HCT116 (cell line): ENCODE results near the gene LRFN2. TPM values are rescaled to one million over a fixed set of nuclear protein-coding genes. Genes with fewer than 3 reads are reported as not detected.

Experiments used
- ATAC-seq: fragments of 200-7000 bp; cut with Tn5 transposase; 2 replicates; pipeline ENCODE4 v1.9.1; 2020; ENCODE audit warnings: mild to moderate bottlenecking, moderate library complexity
- BruUV-seq: library from RNA; stranded (reverse); fragments of 400-500 nt; replicated peaks from 2 replicates; lab custom pipeline; 2021; lab: Mats Ljungman, UMichigan
- CTCF ChIA-PET: fragments of 300-600 bp; sonication (Branson Sonifier 250); formaldehyde crosslinking; loops from one replicate; lab custom pipeline; 2021; ENCODE audit warnings: antibody characterized with exemption; lab: Charles Lee
- POLR2A ChIA-PET: fragments of 300-600, 350-600 bp; sonication (Branson Sonifier 250); formaldehyde crosslinking; loops from one replicate; lab custom pipeline; 2021; ENCODE audit warnings: antibody characterized with exemption; lab: Charles Lee
- RAD21 ChIA-PET, 2 experiments: fragments of 300-600 bp; sonication (Branson Sonifier 250); formaldehyde crosslinking; loops; one replicate each; lab custom pipeline; 2023; ENCODE audit warnings: low total read pairs in 2 of 2; ENCODE audit not compliant: uncharacterized antibody in 2 of 2, unreplicated experiment in 2 of 2, low non-redundant PET in 1 of 2; lab: Charles Lee
- DNase-seq: peaks from one replicate; pipeline ENCODE4 v3.0.0-alpha.2; 2010; ENCODE audit warnings: low read depth, low spot score
- H2AFZ ChIP-seq: fragments of 200-600 bp; shearing (Covaris generic), sonication (generic); 2 replicates; pipeline ENCODE4 v1.6.1; 2017; ENCODE audit warnings: low read depth, mixed run types, mixed read lengths, antibody characterized with exemption, low read length; ENCODE audit not compliant: poor library complexity, severe bottlenecking
- H3K27ac ChIP-seq: 2 replicates; pipeline ENCODE4 v1.5.1; 2012; ENCODE audit warnings: low read depth, low read length
- H3K27me3 ChIP-seq: fragments of 200-600 bp; sonication (generic); 2 replicates; pipeline ENCODE4 v1.6.1; 2016; ENCODE audit warnings: mixed run types, low read length, mixed read lengths; ENCODE audit not compliant: insufficient read depth
- H3K36me3 ChIP-seq, 2 experiments: fragments of 200-500 bp in 1 of 2; fragments of 200-600 bp in 1 of 2; sonication (Bioruptor generic) in 1 of 2; sonication (generic) in 1 of 2; 2 replicates each; pipeline versions ENCODE4 v1.5.1 to v1.6.1; 2014 to 2016; ENCODE audit warnings: low read length in 2 of 2, inconsistent platforms in 1 of 2, mixed read lengths in 1 of 2, mixed run types in 1 of 2; ENCODE audit not compliant: insufficient read depth in 2 of 2, control insufficient read depth in 1 of 2
- H3K4me1 ChIP-seq, 2 experiments: fragments of 200-600 bp in 1 of 2; sonication (generic) in 1 of 2; 2 replicates each; pipeline versions ENCODE4 v1.5.1 to v1.6.1; 2012 to 2017; ENCODE audit warnings: low read length in 2 of 2, inconsistent platforms in 1 of 2, mild to moderate bottlenecking in 1 of 2, mixed read lengths in 1 of 2, mixed run types in 1 of 2, moderate library complexity in 1 of 2; ENCODE audit not compliant: insufficient read depth in 2 of 2, control insufficient read depth in 1 of 2
- H3K4me2 ChIP-seq: fragments of 200-600 bp; sonication (generic); 2 replicates; pipeline ENCODE4 v1.6.1; 2017; ENCODE audit warnings: mixed run types, low read length, mixed read lengths
- H3K4me3 ChIP-seq, 2 experiments: fragments of 200-600 bp in 1 of 2; sonication (generic) in 1 of 2; replicated peaks in 1 of 2; 2 replicates each; pipeline ENCODE4 v1.5.1; 2011 to 2016; ENCODE audit warnings: low read length in 2 of 2, control low read depth in 1 of 2, low read depth in 1 of 2, mild to moderate bottlenecking in 1 of 2, mixed read lengths in 1 of 2, mixed run types in 1 of 2
- H3K79me2 ChIP-seq: fragments of 200-600 bp; sonication (generic); 2 replicates; pipeline ENCODE4 v1.6.1; 2017; ENCODE audit warnings: mild to moderate bottlenecking, mixed run types, low read length, moderate library complexity, mixed read lengths; ENCODE audit not compliant: insufficient read depth
- H3K9ac ChIP-seq: fragments of 200-600 bp; sonication (generic); 2 replicates; pipeline ENCODE4 v1.6.1; 2016; ENCODE audit warnings: low read length, mixed read lengths
- H3K9me2 ChIP-seq: fragments of 200-600 bp; sonication (generic), shearing (Covaris generic); 2 replicates; pipeline ENCODE4 v1.6.1; 2017; ENCODE audit warnings: mixed run types, mild to moderate bottlenecking, moderate library complexity; ENCODE audit not compliant: insufficient read depth
- H3K9me3 ChIP-seq, 2 experiments: fragments of 200-500 bp in 1 of 2; fragments of 200-600 bp in 1 of 2; sonication (Bioruptor generic) in 1 of 2; sonication (generic) in 1 of 2; 2 replicates each; pipeline ENCODE4 v1.6.1; 2014 to 2017; ENCODE audit warnings: low read length in 2 of 2, mixed read lengths in 2 of 2, inconsistent platforms in 1 of 2, low read depth in 1 of 2, mild to moderate bottlenecking in 1 of 2, mixed run types in 1 of 2, moderate library complexity in 1 of 2; ENCODE audit not compliant: control insufficient read depth in 1 of 2, insufficient read depth in 1 of 2
- H4K20me1 ChIP-seq: fragments of 200-600 bp; sonication (generic), shearing (Covaris generic); 2 replicates; pipeline ENCODE4 v1.6.1; 2017; ENCODE audit warnings: mixed run types, mild to moderate bottlenecking, moderate library complexity; ENCODE audit not compliant: insufficient read depth
- CEBPB ChIP-seq: IDR thresholded peaks from 2 replicates; pipeline ENCODE4 v1.6.1; 2012; ENCODE audit warnings: low read depth
- CTCF ChIP-seq, 3 experiments: fragments of 200-600 bp in 1 of 3; sonication (generic) in 1 of 3; IDR thresholded peaks in 2 of 3; conservative IDR thresholded peaks in 1 of 3; 2 replicates each; pipeline ENCODE4 v1.5.1; 2012 to 2017; ENCODE audit warnings: low read depth in 2 of 3, low read length in 2 of 3, antibody characterized with exemption in 1 of 3, borderline replicate concordance in 1 of 3, control low read depth in 1 of 3, mild to moderate bottlenecking in 1 of 3, mixed read lengths in 1 of 3, mixed run types in 1 of 3, moderate library complexity in 1 of 3; ENCODE audit not compliant: insufficient read depth in 1 of 3
- EGR1 ChIP-seq: IDR thresholded peaks from 2 replicates; pipeline ENCODE4 v1.6.1; 2012; ENCODE audit warnings: low read depth
- EZH2phosphoT487 ChIP-seq: fragments of 200-600 bp; IDR thresholded peaks from 2 replicates; pipeline ENCODE4 v1.6.1; 2018; ENCODE audit warnings: antibody characterized with exemption, borderline replicate concordance
- JUND ChIP-seq: IDR thresholded peaks from 2 replicates; pipeline ENCODE4 v1.6.1; 2012
- POLR2A ChIP-seq: IDR thresholded peaks from 2 replicates; pipeline ENCODE4 v1.7.0; 2011; ENCODE audit warnings: borderline replicate concordance; ENCODE audit not compliant: insufficient read depth, insufficient read length; ENCODE audit errors: extremely low read depth
- SIN3A ChIP-seq: IDR thresholded peaks from 2 replicates; pipeline ENCODE4 v1.6.1; 2012; ENCODE audit warnings: low read depth
- ZNF274 ChIP-seq: fragments of 200-500 bp; sonication (Bioruptor generic); IDR thresholded peaks from 2 replicates; pipeline ENCODE4 v1.6.1; 2014; ENCODE audit warnings: mild to moderate bottlenecking, low read depth, low read length, inconsistent platforms
- intact Hi-C: fragments of 100-400 bp; cut with micrococcal nuclease; formaldehyde crosslinking; loops from 2 replicates; pipeline ENCODE4 v1.10.0; 2022
- total RNA-seq: library from RNA; stranded (reverse); gene quantifications from one replicate; pipeline ENCODE4 v1.2.1, GENCODE V29; 2021; ENCODE audit not compliant: unreplicated experiment

Gene LRFN2
- total RNA-seq, 1 experiment from 2014 or later: not detected

DNA sequence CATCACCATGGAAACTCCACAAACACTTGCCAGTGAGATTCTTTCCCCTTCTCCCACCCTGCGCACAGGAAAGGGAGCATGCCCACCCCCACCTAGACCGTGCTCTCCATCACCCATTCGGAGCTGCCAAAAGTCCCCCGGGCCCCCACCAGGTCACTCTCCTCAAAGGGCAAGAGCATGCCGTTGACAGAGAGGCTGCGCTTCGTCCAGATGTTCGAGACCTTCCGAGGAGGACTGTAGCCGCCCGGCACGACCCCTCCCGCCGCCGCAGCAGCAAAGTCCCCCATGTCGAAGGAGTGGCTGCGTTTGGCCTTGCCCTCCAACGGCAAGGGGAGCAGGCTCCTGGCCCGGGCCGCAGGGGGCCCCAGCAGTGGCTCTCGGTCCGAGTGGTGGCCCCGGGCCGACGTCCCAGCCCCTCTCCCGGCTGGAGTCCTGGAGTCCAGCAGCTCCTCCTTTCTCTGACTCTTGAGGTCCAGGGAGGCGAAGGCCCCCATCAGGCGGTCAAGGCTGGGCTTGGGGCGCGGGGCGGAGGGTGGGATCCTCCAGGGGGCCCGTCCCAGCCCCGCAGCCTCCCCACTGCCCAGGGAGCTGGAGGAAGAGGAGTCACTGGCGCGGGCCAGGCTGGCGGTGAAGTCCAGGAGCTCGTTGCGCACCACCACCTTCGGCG, 195.2 kb downstream of the LRFN2 start:
- Histone ChIP-seq H3K79me2 (no peaks in the 10 kb centered on the region), H4K20me1 (no peaks in the 10 kb centered on the region), H3K36me3 (no peaks in the 10 kb centered on the region), H3K4me2 (no peak overlapping the region), H3K4me3 (no peak overlapping the region), H3K9me3 (no peaks in the 10 kb centered on the region), H3K27ac (no peak overlapping the region), H3K9ac (no peak overlapping the region), H3K4me1 (no peaks in the 10 kb centered on the region), H3K27me3 (peaks cover 45% of the 10 kb centered on the region), H2AFZ (no peak overlapping the region), H3K9me2 (no peaks in the 10 kb centered on the region)
- ChIA-PET RAD21 (no interaction called here), POLR2A (no interaction called here), CTCF (no interaction called here)
- intact Hi-C loops: no loop called here
- no peak for ATAC-seq
- no TSS peak for BruUV-seq
- DNase-seq: no peak
- no peak for TF ChIP-seq EZH2phosphoT487
- TF ChIP-seq EGR1: no peak
- TF ChIP-seq JUND: no peak
- TF ChIP-seq SIN3A: no peak

- ChIA-PET POLR2A (no interaction called here), CTCF (no interaction called here), RAD21 (no interaction called here)
- no peaks in the 10 kb centered on the region for H3K79me2 ChIP-seq
- no peak for ATAC-seq
- H3K27ac ChIP-seq: no peak overlapping the region
- no peak overlapping the region for H2AFZ ChIP-seq
- H4K20me1 ChIP-seq: no peaks in the 10 kb centered on the region
- no peak for DNase-seq
- no peaks in the 10 kb centered on the region for H3K9me2 ChIP-seq
- no peak overlapping the region for H3K4me2 ChIP-seq
- TF ChIP-seq EZH2phosphoT487 (no peak), CEBPB (no peak), CTCF (IDR thresholded peaks at IDR 0.05 in 2 of 3, conservative IDR thresholded peaks at IDR 0.05 in 1 of 3; ENCODE audit: borderline replicate concordance in 1 of 3, insufficient read depth in 1 of 3, low read depth in 2 of 3, low read length in 2 of 3) (no peak), ZNF274 (no peak), SIN3A (no peak), POLR2A (no peak)
- no peak overlapping the region for H3K9ac ChIP-seq
- no peaks in the 10 kb centered on the region for H3K4me1 ChIP-seq
- no TSS peak for BruUV-seq
- no peak overlapping the region for H3K4me3 ChIP-seq
- no peaks in the 10 kb centered on the region for H3K9me3 ChIP-seq
- intact Hi-C loops: no loop called here
- H3K36me3 ChIP-seq: no peaks in the 10 kb centered on the region
- H3K27me3 ChIP-seq: peaks cover 53% of the 10 kb centered on the region
Observed at GRCh38 chr6:40391086-40391485, 196.1 kb downstream of the LRFN2 start.
